ENCODE results near the gene ZNF787. TPM values are rescaled to one million over a fixed set of nuclear protein-coding genes. Genes with fewer than 3 reads are reported as not detected.

ZNF787 gene
- total RNA-seq, 1 experiment from 2014 or later: 54.6 TPM

GRCh38 chr19:56140583-56141416, 19.7 kb upstream of the ZNF787 start, which contains the start of gene ZNF444:
TSS of gene ZNF444 (plus strand) at chr19:56141287. CDS start at chr19:56146912, 5,625 bp downstream.
- H2BK20ac ChIP-seq (ENCODE audit: low read depth, low read length, poor library complexity, severe bottlenecking): no peak within 1 kb of the TSS
- H3K14ac ChIP-seq (ENCODE audit: insufficient read depth, low read length): peak within 1 kb of the TSS; percentile 93; the same call in 1 of the 2 replicates
- H3K79me2 ChIP-seq (ENCODE audit: insufficient read depth, low read length): peaks cover 4% of the 10 kb centered on the region; the same call in 1 of the 2 replicates
- H3K9ac ChIP-seq (ENCODE audit: extremely low read depth, insufficient read length, low read length): peak within 1 kb of the TSS; percentile 68
- Mint-ChIP-seq H3K27ac (peak within 1 kb of the TSS; percentile 97 to 98 (median 97)), H3K4me3 (peak within 1 kb of the TSS; percentile 79 to 85), H3K4me1 (peaks cover 31% of the 10 kb centered on the region in 2 experiments), H3K27me3 (ENCODE audit: low read depth) (no peaks in the 10 kb centered on the region), H3K36me3 (ENCODE audit: insufficient read depth in 1 of 3, low read depth in 3 of 3) (no peaks in the 10 kb centered on the region), H3K9me3 (0 out of 5 replicates have a peak, but pooled peaks cover 0 to 2% of the 10 kb centered on the region in 2 experiments)
- TF ChIP-seq CTCF (conservative IDR thresholded peaks at IDR 0.05): no peak
- H4K91ac ChIP-seq (ENCODE audit: insufficient read length, low read depth, low read length): no peak within 1 kb of the TSS
- H3K9me3 ChIP-seq (ENCODE audit: control insufficient read depth, low read depth, low read length): no peaks in the 10 kb centered on the region
- H3K27me3 ChIP-seq (ENCODE audit: insufficient read depth, low read length): no peaks in the 10 kb centered on the region
- H3K4ac ChIP-seq (ENCODE audit: low read depth, low read length): no peak within 1 kb of the TSS
- H2AFZ ChIP-seq (ENCODE audit: low read length): no peak within 1 kb of the TSS
- no peak within 1 kb of the TSS for H2BK120ac ChIP-seq (ENCODE audit: low read depth, low read length, poor library complexity, severe bottlenecking)
- H2BK5ac ChIP-seq (ENCODE audit: insufficient read length, low read length): peak within 1 kb of the TSS; percentile 97
- no peak within 1 kb of the TSS for H2BK15ac ChIP-seq (ENCODE audit: low read depth, low read length)
- no peak within 1 kb of the TSS for H2BK12ac ChIP-seq (ENCODE audit: insufficient read length, low read depth, low read length)
- no peak within 1 kb of the TSS for H3K27ac ChIP-seq (ENCODE audit: insufficient read length, low read depth, low read length)
- H3T11ph ChIP-seq (ENCODE audit: low read length): no peak within 1 kb of the TSS
- H3K4me1 ChIP-seq (ENCODE audit: insufficient read depth, low read length): peaks cover 7% of the 10 kb centered on the region; the same call in 1 of the 2 replicates
- H3K23me2 ChIP-seq (ENCODE audit: insufficient read length, low read depth, low read length, poor library complexity, severe bottlenecking): peaks cover 13% of the 10 kb centered on the region
- peak; percentile 99 for DNase-seq
- no peak within 1 kb of the TSS for H4K8ac ChIP-seq (replicated peaks; ENCODE audit: insufficient read length, low read depth, low read length)
- no CpG with 5 or more reads among the region's 56 CpGs for WGBS (ENCODE audit: extremely low coverage, insufficient read length, low lambda C conversion rate)
- no peak within 1 kb of the TSS for H3K56ac ChIP-seq (ENCODE audit: insufficient read length, low read depth, low read length)
- H4K5ac ChIP-seq (ENCODE audit: insufficient read length, low read depth, low read length): no peak within 1 kb of the TSS
- H3K79me1 ChIP-seq (ENCODE audit: insufficient read depth, low read depth, low read length, poor library complexity, severe bottlenecking): no peaks in the 10 kb centered on the region
- H4K20me1 ChIP-seq (ENCODE audit: control insufficient read depth, insufficient read depth, insufficient read length): no peaks in the 10 kb centered on the region
- peak within 1 kb of the TSS; percentile 88 for H3K4me2 ChIP-seq (ENCODE audit: insufficient read depth, insufficient read length, low read length)
- H3K23ac ChIP-seq (ENCODE audit: insufficient read length, low read depth, low read length): no peak within 1 kb of the TSS
- no peak within 1 kb of the TSS for H2AK5ac ChIP-seq (ENCODE audit: insufficient read length, low read length)
- H3K18ac ChIP-seq (ENCODE audit: insufficient read length, low read depth, low read length): peak within 1 kb of the TSS; percentile 79
